ENCODE data around the gene PNKP. TPM values are rescaled to one million over a fixed set of nuclear protein-coding genes. Genes with fewer than 3 reads are reported as not detected.

Gene PNKP
- total and polyA plus RNA-seq, 2 experiments from 2014 or later = 74.5 to 98.4 TPM

DNA sequence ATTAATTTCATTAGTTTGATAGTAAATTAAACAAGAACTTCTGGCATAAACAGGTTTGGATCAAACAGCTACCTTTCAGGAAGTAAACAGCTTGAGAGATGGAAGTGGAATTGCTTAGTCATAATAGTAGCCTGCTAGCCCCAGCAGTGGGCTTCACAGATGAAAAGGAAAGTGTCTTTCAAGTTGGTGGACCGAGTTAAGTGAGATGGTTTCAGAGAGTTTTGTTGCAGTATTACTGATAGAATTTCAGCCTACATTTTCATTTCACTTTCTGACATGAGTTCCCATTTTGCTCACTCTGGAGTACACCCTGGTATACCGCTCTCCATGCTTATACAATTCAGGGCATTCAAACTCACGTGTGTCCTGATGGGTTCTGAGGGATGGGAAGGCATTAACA is 18.4 kb downstream of the PNKP start:
- H3K9me3 ChIP-seq (ENCODE audit: low read depth) = no peaks in the 10 kb centered on the region
- no peak overlapping the region for H3K4me3 ChIP-seq
- DNase-seq (ENCODE audit: low read depth in 1 of 2, low spot score in 1 of 2) = no peak
- H3K27ac ChIP-seq = no peak overlapping the region
- no peaks in the 10 kb centered on the region for H3K27me3 ChIP-seq
- peaks cover 10% of the 10 kb centered on the region for H3K4me1 ChIP-seq (ENCODE audit: low read depth)
- no peaks in the 10 kb centered on the region for H3K36me3 ChIP-seq
- no peak for TF ChIP-seq CTCF (IDR thresholded peaks at IDR 0.05; ENCODE audit: low read depth, low read length)

- Histone ChIP-seq H3K4me1 (ENCODE audit: low read depth) (peaks cover 10% of the 10 kb centered on the region), H3K27me3 (no peaks in the 10 kb centered on the region), H3K9me3 (ENCODE audit: low read depth) (no peaks in the 10 kb centered on the region), H3K36me3 (no peaks in the 10 kb centered on the region), H3K27ac (no peak overlapping the region), H3K4me3 (no peak overlapping the region)
- peak in 1 of 2 donors; percentile 90 for DNase-seq (ENCODE audit: low read depth in 1 of 2, low spot score in 1 of 2)
- TF ChIP-seq CTCF (IDR thresholded peaks at IDR 0.05; ENCODE audit: low read depth, low read length) = no peak
Observed at GRCh38 chr19:49847731-49848696, 19.4 kb downstream of the PNKP start.

GRCh38 chr19:49846408-49846807 is 21.0 kb downstream of the PNKP start:
- no peaks in the 10 kb centered on the region for H3K4me1 ChIP-seq (ENCODE audit: low read depth)
- no peaks in the 10 kb centered on the region for H3K9me3 ChIP-seq (ENCODE audit: low read depth)
- no peaks in the 10 kb centered on the region for H3K36me3 ChIP-seq
- H3K27ac ChIP-seq = no peak overlapping the region
- DNase-seq (ENCODE audit: low read depth in 1 of 2, low spot score in 1 of 2) = no peak
- no peaks in the 10 kb centered on the region for H3K27me3 ChIP-seq
- TF ChIP-seq CTCF (IDR thresholded peaks at IDR 0.05; ENCODE audit: low read depth, low read length) = no peak
- H3K4me3 ChIP-seq = no peak overlapping the region

- Histone ChIP-seq H3K4me3 (no peak overlapping the region), H3K27ac (no peak overlapping the region), H3K36me3 (no peaks in the 10 kb centered on the region), H3K27me3 (no peaks in the 10 kb centered on the region), H3K4me1 (ENCODE audit: low read depth) (peaks cover 8% of the 10 kb centered on the region), H3K9me3 (ENCODE audit: low read depth) (no peaks in the 10 kb centered on the region)
- DNase-seq (ENCODE audit: low read depth in 1 of 2, low spot score in 1 of 2) = no peak
- TF ChIP-seq CTCF (IDR thresholded peaks at IDR 0.05; ENCODE audit: low read depth, low read length) = no peak
Observed at GRCh38 chr19:49845414-49845813, 22.0 kb downstream of the PNKP start.

GRCh38 chr19:49844138-49845095 is 23.0 kb downstream of the PNKP start:
- Histone ChIP-seq H3K27ac (no peak overlapping the region), H3K9me3 (ENCODE audit: low read depth) (no peaks in the 10 kb centered on the region), H3K36me3 (no peaks in the 10 kb centered on the region), H3K27me3 (no peaks in the 10 kb centered on the region), H3K4me3 (no peak overlapping the region), H3K4me1 (ENCODE audit: low read depth) (peaks cover 18% of the 10 kb centered on the region)
- no peak for TF ChIP-seq CTCF (IDR thresholded peaks at IDR 0.05; ENCODE audit: low read depth, low read length)
- DNase-seq (ENCODE audit: low read depth in 1 of 2, low spot score in 1 of 2) = no peak
